Measurements from ENCODE around the gene PDLIM7. TPM values are rescaled to one million over a fixed set of nuclear protein-coding genes. Genes with fewer than 3 reads are reported as not detected.

Gene PDLIM7
- total and polyA plus RNA-seq, 2 of the 8 experiments (the other 6 are each of a cell fraction or from before 2014, with no cell fraction given), result 67.3 to 94.2 TPM

DNA sequence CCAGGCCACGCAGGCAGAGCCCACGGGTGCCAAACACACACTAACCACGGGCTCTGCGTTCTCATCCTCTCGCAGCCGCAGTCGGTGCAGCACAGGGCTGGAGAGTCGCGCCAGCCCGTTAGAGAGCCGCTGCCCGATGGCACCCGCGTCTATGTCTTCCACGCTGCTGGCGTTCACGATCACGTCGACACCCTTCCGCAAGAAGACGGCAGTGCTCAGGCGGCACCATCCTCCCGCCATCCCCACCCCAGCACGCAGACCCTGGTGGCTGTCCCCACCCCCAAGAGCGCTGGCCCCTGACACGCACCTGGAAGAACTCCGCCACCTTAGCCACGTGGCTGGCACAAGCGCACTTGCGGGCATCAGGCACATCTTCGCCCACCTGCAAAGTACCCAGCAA is 30.0 kb downstream of the PDLIM7 start:
- TF ChIP-seq MAFK (IDR thresholded peaks at IDR 0.05; ENCODE audit: low read depth, low read length) (no peak), POLR2AphosphoS5 (IDR thresholded peaks at IDR 0.05; ENCODE audit: low read depth, low read length) (peak; percentile 33; the same call in 1 of the 2 replicates)
- H3K23me2 ChIP-seq (ENCODE audit: low read depth, low read length), result no peaks in the 10 kb centered on the region; the same call in 1 of the 2 replicates
- no peak overlapping the region for H3K9ac ChIP-seq (replicated peaks in 1 of 4; ENCODE audit: extremely low read depth in 1 of 4, low read depth in 3 of 4, low read length in 3 of 4)
- H3K4ac ChIP-seq (replicated peaks; ENCODE audit: insufficient read length, low read depth, low read length), result no peak overlapping the region
- H3K9me3 ChIP-seq (ENCODE audit: insufficient read depth in 2 of 2, low read depth in 1 of 2, low read length in 1 of 2), result peaks cover 0 to 4% of the 10 kb centered on the region in 2 experiments; a peak in 2 of 4 replicates
- H3K27me3 ChIP-seq (replicated peaks in 1 of 4; ENCODE audit: control insufficient read depth in 3 of 4, extremely low read depth in 1 of 4, insufficient read depth in 3 of 4, low read length in 3 of 4), result no peaks in the 10 kb centered on the region
- H3K79me1 ChIP-seq (ENCODE audit: low read depth, low read length), result peaks cover 22% of the 10 kb centered on the region
- no peak overlapping the region for H4K5ac ChIP-seq (ENCODE audit: insufficient read length, low read depth, low read length)
- H2BK15ac ChIP-seq (ENCODE audit: low read length), result no peak overlapping the region
- no peak overlapping the region for H3K14ac ChIP-seq (ENCODE audit: insufficient read length)
- ChIA-PET POLR2A (ENCODE audit: partially characterized antibody) (interaction anchor here (2.1 to 67.5 kb wide), 3 partner anchors 2 to 34 kb away, joined by 7 to 3349 read pairs (median 3349); partner anchors contain the start of genes DBN1, DOK3, PDLIM7 and PRR7), CTCF (ENCODE audit: partially characterized antibody) (interaction anchor here (0.9 to 7.9 kb wide), 2 partner anchors 8 to 10 kb away, joined by 5 to 64 read pairs; no protein-coding TSS in a partner anchor)
- no peak overlapping the region for H2BK5ac ChIP-seq (ENCODE audit: low read depth, low read length)
- no peak overlapping the region for H2AK5ac ChIP-seq (ENCODE audit: low read depth, low read length)
- H3K56ac ChIP-seq (replicated peaks; ENCODE audit: insufficient read length, low read depth, low read length), result no peak overlapping the region
- no peak overlapping the region for H3K4me3 ChIP-seq (ENCODE audit: extremely low read depth in 1 of 4, insufficient read depth in 2 of 4, low read depth in 3 of 4, low read length in 4 of 4)
- H3K23ac ChIP-seq (ENCODE audit: insufficient read length), result no peak overlapping the region
- no peak for FAIRE-seq
- no peak overlapping the region for H2BK20ac ChIP-seq (ENCODE audit: low read length)
- no peak overlapping the region for H3K18ac ChIP-seq (ENCODE audit: extremely low read depth, low read length)
- no peak for DNase-seq (ENCODE audit: low read depth in 1 of 2, low spot score in 2 of 2)
- peak overlapping the region; percentile 35; the same call in 1 of the 2 replicates for H4K8ac ChIP-seq (ENCODE audit: extremely low read depth, insufficient read depth, low read length)
- H3K36me3 ChIP-seq (ENCODE audit: control insufficient read depth in 2 of 4, insufficient read depth in 4 of 4, low read length in 3 of 4), result peaks cover 36 to 71% (median 53%) of the 10 kb centered on the region in 4 experiments
- H2BK12ac ChIP-seq (ENCODE audit: low read depth, low read length), result no peak overlapping the region
- H3K79me2 ChIP-seq (ENCODE audit: control insufficient read depth in 1 of 2, insufficient read depth in 2 of 2, low read length in 2 of 2), result peaks cover 14 to 51% of the 10 kb centered on the region in 2 experiments
- WGBS, 2 experiments (ENCODE audit: extremely low coverage in 1 of 2, insufficient coverage in 1 of 2, insufficient read length in 1 of 2, insufficient replicate concordance in 2 of 2, low coverage in 1 of 2, low lambda C conversion rate in 2 of 2, missing lambda C conversion rate in 1 of 2), result 90% methylated on average over 27 of the region's 31 CpGs; no CpG with 5 or more reads in 1 of the 2 experiments
- peaks cover 32 to 46% of the 10 kb centered on the region in 2 experiments for H4K20me1 ChIP-seq (replicated peaks in 1 of 2; ENCODE audit: control insufficient read depth in 1 of 2, insufficient read depth in 2 of 2, low read length in 2 of 2)
- peaks cover 11 to 30% (median 28%) of the 10 kb centered on the region in 4 experiments for H3K4me1 ChIP-seq (replicated peaks in 1 of 4; ENCODE audit: control insufficient read depth in 3 of 4, insufficient read depth in 4 of 4, low read length in 3 of 4)
- H2BK120ac ChIP-seq (replicated peaks; ENCODE audit: low read depth, low read length), result no peak overlapping the region
- H3K27ac ChIP-seq (ENCODE audit: low read depth, low read length), result no peak overlapping the region
- no peak overlapping the region for H3K4me2 ChIP-seq (ENCODE audit: insufficient read depth in 1 of 2, low read depth in 2 of 2, low read length in 2 of 2)
- no peak overlapping the region for H4K91ac ChIP-seq (replicated peaks; ENCODE audit: insufficient read length, low read length)
- H2AFZ ChIP-seq (ENCODE audit: low read length), result no peak overlapping the region

All from H1 (cell line).